ENCODE results near the gene RNF121. TPM values are rescaled to one million over a fixed set of nuclear protein-coding genes. Genes with fewer than 3 reads are reported as not detected.

The RNF121 gene
- total RNA-seq, 1 donor from 2014 or later: 21.1 TPM

DNA sequence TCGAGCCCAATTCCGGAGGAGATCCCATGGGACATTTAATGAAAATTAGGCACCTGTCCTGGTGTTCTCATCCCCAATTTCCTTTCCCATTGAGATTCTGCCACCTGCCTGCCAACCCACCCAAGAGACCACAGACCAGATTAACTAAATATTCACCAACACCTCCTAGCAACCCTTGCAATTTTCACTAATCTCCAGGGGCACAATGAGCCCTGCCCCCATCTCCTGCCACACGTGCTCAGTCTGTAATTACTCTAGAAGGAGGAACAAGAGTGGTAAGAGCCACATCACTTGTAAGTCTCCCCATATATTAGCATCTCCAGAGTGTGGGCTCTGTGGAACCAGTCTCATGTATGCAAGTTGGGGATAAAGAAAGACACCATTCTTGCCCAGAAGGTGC, 107.8 kb downstream of the RNF121 start:
- H3K36me3 ChIP-seq: peaks cover 3 to 28% of the 10 kb centered on the region in 2 donors
- no peaks in the 10 kb centered on the region for H3K27me3 ChIP-seq
- no peaks in the 10 kb centered on the region for H3K9me3 ChIP-seq
- H3K4me3 ChIP-seq: no peak overlapping the region
- H3K4me1 ChIP-seq: peaks cover 85% of the 10 kb centered on the region
- no peak for DNase-seq (ENCODE audit: extremely low spot score in 2 of 2)
- TF ChIP-seq POLR2A (IDR thresholded peaks at IDR 0.05) (no peak), POLR2AphosphoS5 (IDR thresholded peaks at IDR 0.05; ENCODE audit: insufficient read depth in 1 of 2, low read depth in 1 of 2) (no peak), CTCF (IDR thresholded peaks at IDR 0.05) (no peak)
- H3K27ac ChIP-seq: peak overlapping the region; percentile 39
- intact Hi-C loops (cut with DNase I): no loop called here

- intact Hi-C loops (cut with DNase I): no loop called here
- H3K9me3 ChIP-seq: no peaks in the 10 kb centered on the region
- peaks cover 3 to 28% of the 10 kb centered on the region in 2 donors for H3K36me3 ChIP-seq
- H3K27me3 ChIP-seq: no peaks in the 10 kb centered on the region
- H3K27ac ChIP-seq: peak overlapping the region; percentile 96
- H3K4me3 ChIP-seq: peak overlapping the region; percentile 65 to 68
- H3K4me1 ChIP-seq: peaks cover 86% of the 10 kb centered on the region
- no peak for DNase-seq (ENCODE audit: extremely low spot score in 2 of 2)
- TF ChIP-seq CTCF (IDR thresholded peaks at IDR 0.05): no peak
- TF ChIP-seq POLR2A (IDR thresholded peaks at IDR 0.05): no peak
- TF ChIP-seq POLR2AphosphoS5 (IDR thresholded peaks at IDR 0.05; ENCODE audit: insufficient read depth in 1 of 2, low read depth in 1 of 2): no peak
Measured at GRCh38 chr11:72037554-72038311, 108.9 kb downstream of the RNF121 start.

DNA sequence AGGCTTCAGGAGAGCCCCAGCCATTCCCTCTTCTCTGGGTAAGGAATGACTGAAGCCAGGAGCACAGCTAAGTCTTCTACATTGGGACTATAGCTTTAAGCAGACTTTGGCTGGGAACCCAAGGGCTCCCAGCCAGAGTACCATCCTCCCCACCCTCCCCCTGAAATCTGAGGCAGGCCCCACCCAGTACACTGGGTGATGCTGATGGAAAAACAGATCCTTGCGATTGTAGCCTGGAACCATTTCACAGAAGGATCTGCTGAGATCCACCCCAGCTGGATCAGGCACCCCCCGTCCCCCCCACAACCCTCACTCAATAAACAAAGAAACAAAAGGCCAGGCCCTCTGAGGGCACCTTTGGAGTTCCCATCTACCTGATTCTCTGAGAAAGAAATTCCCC, 109.6 kb downstream of the RNF121 start:
- Histone ChIP-seq H3K4me1 (peaks cover 83% of the 10 kb centered on the region), H3K27me3 (no peaks in the 10 kb centered on the region), H3K36me3 (peaks cover 3 to 21% of the 10 kb centered on the region in 2 donors), H3K27ac (peak overlapping the region; percentile 96), H3K9me3 (no peaks in the 10 kb centered on the region), H3K4me3 (peak overlapping the region; percentile 65 to 68)
- intact Hi-C loops (cut with DNase I): no loop called here
- no peak for DNase-seq (ENCODE audit: extremely low spot score in 2 of 2)
- TF ChIP-seq CTCF (IDR thresholded peaks at IDR 0.05) (no peak), POLR2A (IDR thresholded peaks at IDR 0.05) (peak in 1 of 2 donors; percentile 66), POLR2AphosphoS5 (IDR thresholded peaks at IDR 0.05; ENCODE audit: insufficient read depth in 1 of 2, low read depth in 1 of 2) (peak in 1 of 2 donors; percentile 89)

GRCh38 chr11:72039031-72039855, 110.4 kb downstream of the RNF121 start:
- TF ChIP-seq POLR2AphosphoS5 (IDR thresholded peaks at IDR 0.05; ENCODE audit: insufficient read depth in 1 of 2, low read depth in 1 of 2) (no peak), CTCF (IDR thresholded peaks at IDR 0.05) (no peak), POLR2A (IDR thresholded peaks at IDR 0.05) (no peak)
- H3K4me3 ChIP-seq: peak overlapping the region; percentile 65 to 68
- peaks cover 3 to 13% of the 10 kb centered on the region in 2 donors for H3K36me3 ChIP-seq
- no peaks in the 10 kb centered on the region for H3K27me3 ChIP-seq
- intact Hi-C loops (cut with DNase I): no loop called here
- H3K27ac ChIP-seq: peak overlapping the region; percentile 96
- H3K9me3 ChIP-seq: no peaks in the 10 kb centered on the region
- peaks cover 75% of the 10 kb centered on the region for H3K4me1 ChIP-seq
- DNase-seq (ENCODE audit: extremely low spot score in 2 of 2): no peak

Data from vagina (tissue), 2 donors.